Measurements from ENCODE around the gene TMTC2.

- no peak for TF ChIP-seq EZH2phosphoT487 (IDR thresholded peaks at IDR 0.05; ENCODE audit: insufficient read depth, low read depth)
- TF ChIP-seq EZH2 (IDR thresholded peaks at IDR 0.05; ENCODE audit: insufficient read depth, poor library complexity, severe bottlenecking) = no peak
Measured at GRCh38 chr12:82728710-82729109, 42.0 kb downstream of the TMTC2 start.

Data from GM23248 (cell line).